K562 (cell line): Measurements from ENCODE around the gene MAN1B1. TPM values are rescaled to one million over a fixed set of nuclear protein-coding genes. Genes with fewer than 3 reads are reported as not detected.

ENCODE experiments used
- ARID1B ChIP-seq: fragments of 450-650 bp; IDR thresholded peaks from 2 replicates; pipeline ENCODE4 v1.6.1; 2016; ENCODE audit warnings: antibody characterized with exemption, mild to moderate bottlenecking, inconsistent platforms
- CBX1 ChIP-seq: sonication (generic); IDR thresholded peaks from 2 replicates; pipeline ENCODE4 v1.6.1; 2016; ENCODE audit warnings: antibody characterized with exemption, low read depth, mild to moderate bottlenecking
- CC2D1A ChIP-seq: fragments of 450-650 bp; IDR thresholded peaks from 2 replicates; pipeline ENCODE4 v1.6.1; 2017; ENCODE audit warnings: mild to moderate bottlenecking
- EP400 ChIP-seq: fragments of 450-650 bp; IDR thresholded peaks from 2 replicates; pipeline ENCODE4 v1.6.1; 2017; ENCODE audit warnings: antibody characterized with exemption, mild to moderate bottlenecking, moderate library complexity
- LCOR ChIP-seq: sonication (generic); formaldehyde crosslinking; IDR thresholded peaks from 2 replicates; pipeline ENCODE4 v1.8.0; 2022; ENCODE audit warnings: mild to moderate bottlenecking, missing genetic modification reagents
- MAZ ChIP-seq, 2 experiments: fragments of 450-650 bp in 1 of 2; sonication (generic) in 1 of 2; formaldehyde crosslinking; IDR thresholded peaks in 1 of 2; conservative IDR thresholded peaks in 1 of 2; 2 replicates each; pipeline versions ENCODE4 v1.4.0 to v1.5.0; 2020; ENCODE audit warnings: mild to moderate bottlenecking in 1 of 2, missing genetic modification reagents in 1 of 2
- MIER1 ChIP-seq: fragments of 450-650 bp; IDR thresholded peaks from 2 replicates; pipeline ENCODE4 v1.6.1; 2016; ENCODE audit warnings: antibody characterized with exemption, mild to moderate bottlenecking, low read depth
- POLR2A ChIP-seq: fragments of 450-650 bp; conservative IDR thresholded peaks from 2 replicates; pipeline ENCODE4 v1.6.1; 2016
- RB1 ChIP-seq: fragments of 450-650 bp; IDR thresholded peaks from 2 replicates; pipeline ENCODE4 v1.6.1; 2017; ENCODE audit warnings: low read depth, mild to moderate bottlenecking
- SMAD4 ChIP-seq: fragments of 250-450 bp; sonication (Bioruptor Pico); conservative IDR thresholded peaks from 2 replicates; pipeline ENCODE4 v1.8.0; 2021; ENCODE audit warnings: inconsistent platforms, mild to moderate bottlenecking, moderate library complexity
- SMARCE1 ChIP-seq: fragments of 450-650 bp; IDR thresholded peaks from 2 replicates; pipeline ENCODE4 v1.7.1; 2016; ENCODE audit warnings: mild to moderate bottlenecking
- SRSF3 ChIP-seq: fragments of 200-400 bp; formaldehyde crosslinking; IDR thresholded peaks from 2 replicates; pipeline ENCODE4 v1.6.1; 2016; ENCODE audit warnings: mild to moderate bottlenecking, low read length, moderate library complexity; ENCODE audit not compliant: insufficient read depth
- STAG1 ChIP-seq: sonication (generic); formaldehyde crosslinking; IDR thresholded peaks from 2 replicates; pipeline ENCODE4 v1.5.0; 2020; ENCODE audit warnings: missing genetic modification reagents, borderline replicate concordance
- TCF3 ChIP-seq: sonication (generic); formaldehyde crosslinking; IDR thresholded peaks from 2 replicates; pipeline ENCODE4 v1.4.0; 2020; ENCODE audit warnings: mild to moderate bottlenecking, missing genetic modification reagents
- XRCC5 ChIP-seq: fragments of 200-400 bp; formaldehyde crosslinking; IDR thresholded peaks from 2 replicates; pipeline ENCODE4 v1.6.1; 2017; ENCODE audit warnings: low read depth, mild to moderate bottlenecking, low read length
- ZFX ChIP-seq: sonication (generic); formaldehyde crosslinking; IDR thresholded peaks from 2 replicates; pipeline ENCODE4 v1.8.0; 2022; ENCODE audit warnings: mild to moderate bottlenecking, missing genetic modification reagents, moderate library complexity
- polyA plus RNA-seq, 8 experiments: library from polyadenylated mRNA; depleted of rRNA in 4 of 8; stranded (reverse) in 5 of 8; unstranded in 3 of 8; fragments of >200 nt; fragmentation: Nextera tagmentation in 2 of 8; fragmentation: Illumina TruSeq in 1 of 8; extraction: Ambion mirVana in 2 of 8; extraction: Trizol in 1 of 8; gene quantifications; 2 replicates each; pipeline versions ENCODE4 v1.2.1 to v1.2.3, GENCODE V29; 2011 to 2014; ENCODE audit warnings: inconsistent platforms in 1 of 8, missing spikeins in 1 of 8
- total RNA-seq, 7 experiments: library from RNA; depleted of rRNA in 6 of 7; stranded (reverse); fragments of >200 nt in 6 of 7; fragmentation: Illumina TruSeq in 2 of 7; extraction: Trizol in 2 of 7; gene quantifications; 2 replicates each; pipeline versions ENCODE4 v1.2.1 to v1.2.3, GENCODE V29; 2011 to 2021; ENCODE audit warnings: low replicate concordance in 1 of 7
- TF ChIP-seq, protein P1 (sequence below), 3 experiments: IDR thresholded peaks in 2 of 3; conservative IDR thresholded peaks in 1 of 3; 2 replicates each; pipeline ENCODE4 v1.5.1; 2011 to 2012; ENCODE audit warnings: low read length in 3 of 3, mild to moderate bottlenecking in 3 of 3, control low read depth in 2 of 3, improper control_type of control experiment in 1 of 3, inconsistent platforms in 1 of 3, low read depth in 1 of 3, mixed read lengths in 1 of 3, moderate library complexity in 1 of 3; ENCODE audit not compliant: insufficient read depth in 2 of 3
- TF ChIP-seq, protein P2 (sequence below): sonication (generic); formaldehyde crosslinking; IDR thresholded peaks from 2 replicates; pipeline ENCODE4 v1.8.0; 2022; ENCODE audit warnings: missing genetic modification reagents, mild to moderate bottlenecking, moderate library complexity, borderline replicate concordance
- TF ChIP-seq, protein P3 (sequence below): fragments of 450-650 bp; IDR thresholded peaks from 2 replicates; pipeline ENCODE4 v1.6.1; 2017; ENCODE audit warnings: antibody characterized with exemption, mild to moderate bottlenecking
- TF ChIP-seq, protein P4 (sequence below), 2 experiments: fragments of 250-450 bp in 1 of 2; fragments of 450-650 bp in 1 of 2; sonication (Bioruptor Pico) in 1 of 2; IDR thresholded peaks; 2 replicates each; pipeline versions ENCODE4 v1.6.1 to v1.8.0; 2016 to 2021; ENCODE audit warnings: mild to moderate bottlenecking in 2 of 2, moderate library complexity in 2 of 2, missing compliant biosample characterization in 1 of 2, missing genetic modification characterization in 1 of 2

MAN1B1 gene
- total and polyA plus RNA-seq, 9 of the 15 experiments (the other 6 are each of a cell fraction or from before 2014, with no cell fraction given): 0.55 to 36.6 (median 27.3) TPM

DNA sequence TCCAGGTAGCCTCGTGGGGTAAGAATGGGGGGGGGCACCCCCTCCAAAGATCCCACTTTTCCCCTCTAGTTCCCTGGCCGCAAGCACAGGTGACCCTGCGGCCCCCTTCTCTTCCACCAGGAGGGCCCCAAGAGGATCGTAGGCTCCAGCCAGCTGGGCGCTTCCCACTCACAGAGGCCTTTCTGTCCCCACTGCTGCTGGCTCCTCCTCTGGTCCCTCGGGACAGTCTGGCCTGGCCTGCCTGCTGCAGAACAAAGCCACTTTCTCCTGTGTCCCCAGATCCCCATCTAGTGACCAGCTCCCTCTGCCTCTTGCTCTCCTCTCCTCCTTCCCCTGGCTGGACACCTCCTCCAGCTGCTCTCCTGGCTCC, 15.9 kb upstream of the MAN1B1 start (continued):
- TF ChIP-seq LCOR: 0 out of 2 replicates have a peak, but pooled peaks have one; percentile 14
- TF ChIP-seq RB1: peak; percentile 21; the same call in 1 of the 2 replicates
- TF ChIP-seq, protein P1, sequence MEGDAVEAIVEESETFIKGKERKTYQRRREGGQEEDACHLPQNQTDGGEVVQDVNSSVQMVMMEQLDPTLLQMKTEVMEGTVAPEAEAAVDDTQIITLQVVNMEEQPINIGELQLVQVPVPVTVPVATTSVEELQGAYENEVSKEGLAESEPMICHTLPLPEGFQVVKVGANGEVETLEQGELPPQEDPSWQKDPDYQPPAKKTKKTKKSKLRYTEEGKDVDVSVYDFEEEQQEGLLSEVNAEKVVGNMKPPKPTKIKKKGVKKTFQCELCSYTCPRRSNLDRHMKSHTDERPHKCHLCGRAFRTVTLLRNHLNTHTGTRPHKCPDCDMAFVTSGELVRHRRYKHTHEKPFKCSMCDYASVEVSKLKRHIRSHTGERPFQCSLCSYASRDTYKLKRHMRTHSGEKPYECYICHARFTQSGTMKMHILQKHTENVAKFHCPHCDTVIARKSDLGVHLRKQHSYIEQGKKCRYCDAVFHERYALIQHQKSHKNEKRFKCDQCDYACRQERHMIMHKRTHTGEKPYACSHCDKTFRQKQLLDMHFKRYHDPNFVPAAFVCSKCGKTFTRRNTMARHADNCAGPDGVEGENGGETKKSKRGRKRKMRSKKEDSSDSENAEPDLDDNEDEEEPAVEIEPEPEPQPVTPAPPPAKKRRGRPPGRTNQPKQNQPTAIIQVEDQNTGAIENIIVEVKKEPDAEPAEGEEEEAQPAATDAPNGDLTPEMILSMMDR (IDR thresholded peaks at IDR 0.05 in 2 of 3, conservative IDR thresholded peaks at IDR 0.05 in 1 of 3; ENCODE audit: insufficient read depth in 2 of 3, low read depth in 1 of 3, low read length in 3 of 3): peak in 2 of 3 experiments; percentile 14 to 34; a peak in 2 of 6 replicates
- TF ChIP-seq, protein P2, sequence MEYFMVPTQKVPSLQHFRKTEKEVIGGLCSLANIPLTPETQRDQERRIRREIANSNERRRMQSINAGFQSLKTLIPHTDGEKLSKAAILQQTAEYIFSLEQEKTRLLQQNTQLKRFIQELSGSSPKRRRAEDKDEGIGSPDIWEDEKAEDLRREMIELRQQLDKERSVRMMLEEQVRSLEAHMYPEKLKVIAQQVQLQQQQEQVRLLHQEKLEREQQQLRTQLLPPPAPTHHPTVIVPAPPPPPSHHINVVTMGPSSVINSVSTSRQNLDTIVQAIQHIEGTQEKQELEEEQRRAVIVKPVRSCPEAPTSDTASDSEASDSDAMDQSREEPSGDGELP (CRISPR knock-in tag): peak; percentile 95
- TF ChIP-seq, protein P3, sequence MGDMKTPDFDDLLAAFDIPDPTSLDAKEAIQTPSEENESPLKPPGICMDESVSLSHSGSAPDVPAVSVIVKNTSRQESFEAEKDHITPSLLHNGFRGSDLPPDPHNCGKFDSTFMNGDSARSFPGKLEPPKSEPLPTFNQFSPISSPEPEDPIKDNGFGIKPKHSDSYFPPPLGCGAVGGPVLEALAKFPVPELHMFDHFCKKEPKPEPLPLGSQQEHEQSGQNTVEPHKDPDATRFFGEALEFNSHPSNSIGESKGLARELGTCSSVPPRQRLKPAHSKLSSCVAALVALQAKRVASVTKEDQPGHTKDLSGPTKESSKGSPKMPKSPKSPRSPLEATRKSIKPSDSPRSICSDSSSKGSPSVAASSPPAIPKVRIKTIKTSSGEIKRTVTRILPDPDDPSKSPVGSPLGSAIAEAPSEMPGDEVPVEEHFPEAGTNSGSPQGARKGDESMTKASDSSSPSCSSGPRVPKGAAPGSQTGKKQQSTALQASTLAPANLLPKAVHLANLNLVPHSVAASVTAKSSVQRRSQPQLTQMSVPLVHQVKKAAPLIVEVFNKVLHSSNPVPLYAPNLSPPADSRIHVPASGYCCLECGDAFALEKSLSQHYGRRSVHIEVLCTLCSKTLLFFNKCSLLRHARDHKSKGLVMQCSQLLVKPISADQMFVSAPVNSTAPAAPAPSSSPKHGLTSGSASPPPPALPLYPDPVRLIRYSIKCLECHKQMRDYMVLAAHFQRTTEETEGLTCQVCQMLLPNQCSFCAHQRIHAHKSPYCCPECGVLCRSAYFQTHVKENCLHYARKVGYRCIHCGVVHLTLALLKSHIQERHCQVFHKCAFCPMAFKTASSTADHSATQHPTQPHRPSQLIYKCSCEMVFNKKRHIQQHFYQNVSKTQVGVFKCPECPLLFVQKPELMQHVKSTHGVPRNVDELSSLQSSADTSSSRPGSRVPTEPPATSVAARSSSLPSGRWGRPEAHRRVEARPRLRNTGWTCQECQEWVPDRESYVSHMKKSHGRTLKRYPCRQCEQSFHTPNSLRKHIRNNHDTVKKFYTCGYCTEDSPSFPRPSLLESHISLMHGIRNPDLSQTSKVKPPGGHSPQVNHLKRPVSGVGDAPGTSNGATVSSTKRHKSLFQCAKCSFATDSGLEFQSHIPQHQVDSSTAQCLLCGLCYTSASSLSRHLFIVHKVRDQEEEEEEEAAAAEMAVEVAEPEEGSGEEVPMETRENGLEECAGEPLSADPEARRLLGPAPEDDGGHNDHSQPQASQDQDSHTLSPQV: 0 out of 2 replicates have a peak, but pooled peaks have one; percentile 39
- TF ChIP-seq XRCC5: peak; percentile 85; the same call in 1 of the 2 replicates
- 0 out of 2 replicates have a peak, but pooled peaks have one; percentile 7 for TF ChIP-seq TCF3 (CRISPR knock-in tag)
- TF ChIP-seq ARID1B: peak; percentile 22; the same call in 1 of the 2 replicates
- TF ChIP-seq CC2D1A: no peak
- TF ChIP-seq STAG1 (CRISPR knock-in tag): no peak; the same call in 1 of the 2 replicates
- 0 out of 2 replicates have a peak, but pooled peaks have one; percentile 8 for TF ChIP-seq POLR2A
- TF ChIP-seq EP400: peak; percentile 53; the same call in 1 of the 2 replicates
- peak; percentile 23 for TF ChIP-seq SMAD4
- TF ChIP-seq MIER1: 0 out of 2 replicates have a peak, but pooled peaks have one; percentile 32
- peak; percentile 77 for TF ChIP-seq ZFX
- TF ChIP-seq, protein P4, sequence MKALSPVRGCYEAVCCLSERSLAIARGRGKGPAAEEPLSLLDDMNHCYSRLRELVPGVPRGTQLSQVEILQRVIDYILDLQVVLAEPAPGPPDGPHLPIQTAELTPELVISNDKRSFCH (CRISPR knock-in tag; IDR thresholded peaks at IDR 0.05): no peak
- TF ChIP-seq, protein P4 (tag; IDR thresholded peaks at IDR 0.05): peak; percentile 38; the same call in 1 of the 2 replicates
- no peak for TF ChIP-seq SRSF3
- peak in 1 of 2 experiments; percentile 52; a peak in 1 of 4 replicates for TF ChIP-seq MAZ (CRISPR knock-in tag; conservative IDR thresholded peaks at IDR 0.05 in 1 of 2, IDR thresholded peaks at IDR 0.05 in 1 of 2)
- TF ChIP-seq CBX1: no peak; the same call in 1 of the 2 replicates
- TF ChIP-seq SMARCE1: 0 out of 2 replicates have a peak, but pooled peaks have one; percentile 26
